ENCODE data around the gene MIAT. TPM values are rescaled to one million over a fixed set of nuclear protein-coding genes. Genes with fewer than 3 reads are reported as not detected.

MIAT gene
- total and polyA plus RNA-seq, 2 of the 13 experiments (the other 11 are each of a cell fraction or from before 2014, with no cell fraction given) = 0.04 TPM; not detected in 1

DNA sequence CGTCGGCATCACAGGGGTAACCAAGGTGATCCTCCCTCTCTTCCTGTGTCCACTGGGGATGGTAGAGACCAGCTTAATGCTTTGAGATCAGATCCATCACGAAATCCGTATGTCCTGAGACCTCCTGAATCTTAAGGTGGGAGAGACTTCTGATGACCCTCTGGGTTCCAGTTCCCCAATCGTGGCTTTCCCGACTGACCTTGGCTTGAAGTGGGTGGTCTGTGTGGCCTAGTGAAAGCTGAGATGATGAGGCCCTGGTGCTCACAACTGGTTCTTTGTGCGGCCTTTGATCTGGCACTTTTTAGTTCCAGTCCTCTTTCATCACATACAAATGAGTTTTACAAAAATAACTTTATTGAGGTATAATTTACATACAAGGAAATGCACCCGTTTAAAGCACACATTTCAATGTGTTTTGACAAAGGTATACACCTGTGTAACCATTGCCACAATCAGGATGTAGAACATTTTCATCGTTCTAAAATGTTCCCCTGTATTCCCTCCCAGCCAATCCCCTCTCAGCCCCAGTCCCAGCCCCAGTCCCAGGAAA is 6.1 kb downstream of the MIAT start:
- BruUV-seq (replicated peaks) = no TSS peak
- H3K27me3 ChIP-seq (ENCODE audit: control insufficient read depth in 1 of 2, insufficient read depth in 2 of 2, low read length in 2 of 2) = peaks cover 1 to 46% of the 10 kb centered on the region in 2 experiments; a peak in 3 of 5 replicates
- ChIA-PET POLR2A (no interaction called here), CTCF (ENCODE audit: low intra/inter-chr PET ratio, low total read pairs) (no interaction called here)
- ATAC-seq = no peak
- no peaks in the 10 kb centered on the region for H3K79me2 ChIP-seq (ENCODE audit: insufficient read depth, low read length)
- no peak for DNase-seq (ENCODE audit: low spot score)
- H3K9me3 ChIP-seq (ENCODE audit: low read length) = no peaks in the 10 kb centered on the region
- H2AFZ ChIP-seq (ENCODE audit: low read length) = no peak overlapping the region
- in situ Hi-C loops (cut with HindIII; ENCODE audit: extremely low pct_ligation_motif_present, low pct_unique_long_range_greater_than_20kb) = no loop called here
- H3K27ac ChIP-seq (ENCODE audit: extremely low read length, insufficient read depth, low read length) = no peak overlapping the region
- H3K4me2 ChIP-seq (ENCODE audit: low read depth, low read length) = no peak overlapping the region
- no peak for FAIRE-seq
- no peaks in the 10 kb centered on the region for H3K36me3 ChIP-seq (replicated peaks in 1 of 2; ENCODE audit: control insufficient read depth in 1 of 2, insufficient read depth in 2 of 2, low read length in 2 of 2)
- no peaks in the 10 kb centered on the region for H4K20me1 ChIP-seq (ENCODE audit: insufficient read depth, low read length)
- WGBS (ENCODE audit: low lambda C conversion rate) = 1% methylated on average over 9 of the region's 9 CpGs
- intact Hi-C loops (cut with micrococcal nuclease; ENCODE audit: unreplicated experiment) = no loop called here
- no peak overlapping the region for H3K9ac ChIP-seq (ENCODE audit: insufficient read depth, low read depth, low read length)
- no peaks in the 10 kb centered on the region for H3K4me1 ChIP-seq (ENCODE audit: insufficient read depth, low read length)
- H3K4me3 ChIP-seq (replicated peaks in 1 of 3; ENCODE audit: insufficient read depth in 1 of 3, low read depth in 2 of 3, low read length in 3 of 3) = no peak overlapping the region
- no peak for TF ChIP-seq ZNF350 (CRISPR knock-in tag; IDR thresholded peaks at IDR 0.05; ENCODE audit: borderline replicate concordance, low read depth)
- no peak for TF ChIP-seq PRDM4 (CRISPR knock-in tag; IDR thresholded peaks at IDR 0.05; ENCODE audit: borderline replicate concordance)
- no peak for TF ChIP-seq ZC3H13 (CRISPR knock-in tag; IDR thresholded peaks at IDR 0.05)
- TF ChIP-seq, protein P1, sequence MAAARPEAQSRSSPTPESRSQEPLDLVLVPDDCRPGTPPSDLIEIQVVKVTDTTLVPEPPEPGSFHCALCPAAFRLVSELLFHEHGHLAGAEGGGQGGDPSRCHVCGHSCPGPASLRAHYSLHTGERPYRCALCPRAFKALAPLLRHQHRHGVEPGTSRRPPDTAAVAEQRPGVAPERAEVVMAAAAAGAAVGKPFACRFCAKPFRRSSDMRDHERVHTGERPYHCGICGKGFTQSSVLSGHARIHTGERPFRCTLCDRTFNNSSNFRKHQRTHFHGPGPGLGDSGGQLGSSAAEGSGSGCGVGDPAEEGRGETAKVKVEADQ (CRISPR knock-in tag; IDR thresholded peaks at IDR 0.05; ENCODE audit: borderline replicate concordance) = no peak
- TF ChIP-seq, protein P2, sequence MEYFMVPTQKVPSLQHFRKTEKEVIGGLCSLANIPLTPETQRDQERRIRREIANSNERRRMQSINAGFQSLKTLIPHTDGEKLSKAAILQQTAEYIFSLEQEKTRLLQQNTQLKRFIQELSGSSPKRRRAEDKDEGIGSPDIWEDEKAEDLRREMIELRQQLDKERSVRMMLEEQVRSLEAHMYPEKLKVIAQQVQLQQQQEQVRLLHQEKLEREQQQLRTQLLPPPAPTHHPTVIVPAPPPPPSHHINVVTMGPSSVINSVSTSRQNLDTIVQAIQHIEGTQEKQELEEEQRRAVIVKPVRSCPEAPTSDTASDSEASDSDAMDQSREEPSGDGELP (IDR thresholded peaks at IDR 0.05; ENCODE audit: borderline replicate concordance, low read depth) = no peak
- TF ChIP-seq RBM22 (optimal IDR thresholded peaks at IDR 0.05; ENCODE audit: low read length) = no peak
